SU-DHL-6 (cell line): ENCODE data around the gene NACC2.

Experiments used
- EZH2phosphoT487 ChIP-seq: fragments of 200-600 bp; sonication (generic), shearing (Covaris generic); conservative IDR thresholded peaks from 2 replicates; pipeline ENCODE4 v1.6.1; 2018; ENCODE audit warnings: mild to moderate bottlenecking, antibody characterized with exemption, low read length, moderate library complexity, mixed read lengths
- TF ChIP-seq, protein P1 (sequence below): fragments of 200-600 bp; sonication (generic); IDR thresholded peaks from one replicate; pipeline ENCODE4 v1.5.1; 2017; ENCODE audit warnings: antibody characterized with exemption, mild to moderate bottlenecking, low read length, moderate library complexity; ENCODE audit not compliant: insufficient read depth, poor library complexity, severe bottlenecking

- TF ChIP-seq, protein P1, sequence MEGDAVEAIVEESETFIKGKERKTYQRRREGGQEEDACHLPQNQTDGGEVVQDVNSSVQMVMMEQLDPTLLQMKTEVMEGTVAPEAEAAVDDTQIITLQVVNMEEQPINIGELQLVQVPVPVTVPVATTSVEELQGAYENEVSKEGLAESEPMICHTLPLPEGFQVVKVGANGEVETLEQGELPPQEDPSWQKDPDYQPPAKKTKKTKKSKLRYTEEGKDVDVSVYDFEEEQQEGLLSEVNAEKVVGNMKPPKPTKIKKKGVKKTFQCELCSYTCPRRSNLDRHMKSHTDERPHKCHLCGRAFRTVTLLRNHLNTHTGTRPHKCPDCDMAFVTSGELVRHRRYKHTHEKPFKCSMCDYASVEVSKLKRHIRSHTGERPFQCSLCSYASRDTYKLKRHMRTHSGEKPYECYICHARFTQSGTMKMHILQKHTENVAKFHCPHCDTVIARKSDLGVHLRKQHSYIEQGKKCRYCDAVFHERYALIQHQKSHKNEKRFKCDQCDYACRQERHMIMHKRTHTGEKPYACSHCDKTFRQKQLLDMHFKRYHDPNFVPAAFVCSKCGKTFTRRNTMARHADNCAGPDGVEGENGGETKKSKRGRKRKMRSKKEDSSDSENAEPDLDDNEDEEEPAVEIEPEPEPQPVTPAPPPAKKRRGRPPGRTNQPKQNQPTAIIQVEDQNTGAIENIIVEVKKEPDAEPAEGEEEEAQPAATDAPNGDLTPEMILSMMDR = no peak
- no peak for TF ChIP-seq EZH2phosphoT487
These were observed 43.1 kb downstream of the NACC2 start for GRCh38 chr9:136051837-136052471.
